GM12873 (cell line): ENCODE results near the gene ZIC4.

Experiments used
- CTCF ChIP-seq: IDR thresholded peaks from 2 replicates; pipeline ENCODE4 v1.5.1; 2012; ENCODE audit warnings: low read depth, mild to moderate bottlenecking, moderate library complexity, low read length, control low read depth; ENCODE audit not compliant: insufficient read depth; ENCODE audit errors: missing control alignments

ZIC4 gene

GRCh38 chr3:147379651-147380050, 26.7 kb downstream of the ZIC4 start:
- TF ChIP-seq CTCF: no peak

GRCh38 chr3:147377412-147378367, 28.7 kb downstream of the ZIC4 start:
- no peak for TF ChIP-seq CTCF

GRCh38 chr3:147373301-147373700, 33.0 kb downstream of the ZIC4 start:
- TF ChIP-seq CTCF: no peak

GRCh38 chr3:147372525-147373027, 33.8 kb downstream of the ZIC4 start:
- no peak for TF ChIP-seq CTCF

GRCh38 chr3:147371771-147372340, 34.5 kb downstream of the ZIC4 start:
- TF ChIP-seq CTCF: no peak

GRCh38 chr3:147371140-147371539, 35.2 kb downstream of the ZIC4 start:
- TF ChIP-seq CTCF: no peak

- no peak for TF ChIP-seq CTCF
These were observed 36.0 kb downstream of the ZIC4 start for GRCh38 chr3:147370349-147370748.
